ENCODE results near the gene PPIP5K1.

The PPIP5K1 gene

GRCh38 chr15:43505738-43506137 lies 84.3 kb downstream of the PPIP5K1 start:
- no peak for TF ChIP-seq Cebpa-rat (IDR thresholded peaks at IDR 0.05)
- Histone ChIP-seq H3K9me3 (replicated peaks in 1 of 11) (peaks cover 0 to 8% (median 0%) of the 10 kb centered on the region in 11 experiments; a peak in 2 of 22 replicates), H3K27ac (no peak overlapping the region), H3K27me3 (no peaks in the 10 kb centered on the region), H3K4me2 (peak overlapping the region in 1 of 11 experiments; percentile 20; a peak in 1 of 22 replicates), H3K9ac (no peak overlapping the region), H3K36me3 (no peaks in the 10 kb centered on the region), H4K20me1 (no peaks in the 10 kb centered on the region), H3K4me1 (peaks cover 15 to 25% (median 17%) of the 10 kb centered on the region in 10 experiments), H3K4me3 (no peak overlapping the region)

- no peaks in the 10 kb centered on the region for H3K9me3 ChIP-seq (replicated peaks in 1 of 11)
- no peaks in the 10 kb centered on the region for H4K20me1 ChIP-seq
- TF ChIP-seq Cebpa-rat (IDR thresholded peaks at IDR 0.05): no peak
- H3K4me1 ChIP-seq: no peaks in the 10 kb centered on the region
- no peak overlapping the region for H3K4me3 ChIP-seq
- no peak overlapping the region for H3K27ac ChIP-seq
- H3K9ac ChIP-seq: no peak overlapping the region
- no peaks in the 10 kb centered on the region; a peak in 1 of 22 replicates for H3K36me3 ChIP-seq
- H3K4me2 ChIP-seq: no peak overlapping the region
- H3K27me3 ChIP-seq: no peaks in the 10 kb centered on the region
These were observed 90.4 kb downstream of the PPIP5K1 start for GRCh38 chr15:43499635-43500034.

- Histone ChIP-seq H3K9ac (no peak overlapping the region), H3K4me2 (no peak overlapping the region), H3K9me3 (replicated peaks in 1 of 11) (no peaks in the 10 kb centered on the region), H3K27me3 (no peaks in the 10 kb centered on the region), H3K4me3 (no peak overlapping the region), H3K4me1 (peaks cover 0 to under 1% (median 0%) of the 10 kb centered on the region in 10 experiments; a peak in 2 of 20 replicates), H3K36me3 (no peaks in the 10 kb centered on the region; a peak in 1 of 22 replicates), H4K20me1 (no peaks in the 10 kb centered on the region), H3K27ac (no peak overlapping the region)
- no peak for TF ChIP-seq Cebpa-rat (IDR thresholded peaks at IDR 0.05)
These were observed 91.0 kb downstream of the PPIP5K1 start for GRCh38 chr15:43498990-43499389.

GRCh38 chr15:43493703-43494472 lies 96.1 kb downstream of the PPIP5K1 start:
- Histone ChIP-seq H3K4me3 (peak overlapping the region; percentile 65 to 84 (median 80)), H3K36me3 (peaks cover 0 to 29% (median 27%) of the 10 kb centered on the region in 11 experiments; a peak in 18 of 22 replicates), H3K4me1 (peaks cover 17 to 28% (median 23%) of the 10 kb centered on the region in 10 experiments), H3K27me3 (no peaks in the 10 kb centered on the region), H3K4me2 (peak overlapping the region; percentile 74 to 93 (median 86)), H3K9me3 (replicated peaks in 1 of 11) (no peaks in the 10 kb centered on the region), H3K9ac (peak overlapping the region; percentile 73 to 83 (median 78); a peak in 19 of 22 replicates), H4K20me1 (peaks cover 0 to 7% (median 0%) of the 10 kb centered on the region in 11 experiments; a peak in 1 of 22 replicates), H3K27ac (peak overlapping the region in 5 of 11 experiments; percentile 40 to 73 (median 68); a peak in 9 of 22 replicates)
- TF ChIP-seq Cebpa-rat (IDR thresholded peaks at IDR 0.05): no peak

- no peaks in the 10 kb centered on the region for H3K27me3 ChIP-seq
- H3K9me3 ChIP-seq (replicated peaks in 1 of 11): no peaks in the 10 kb centered on the region
- peaks cover 7 to 39% (median 36%) of the 10 kb centered on the region in 11 experiments for H3K36me3 ChIP-seq
- H3K4me3 ChIP-seq: peak within 1 kb of the TSS; percentile 65 to 84 (median 80)
- peak within 1 kb of the TSS; percentile 77 to 97 (median 90) for H3K4me2 ChIP-seq
- peak within 1 kb of the TSS; percentile 73 to 83 (median 78) for H3K9ac ChIP-seq
- H3K4me1 ChIP-seq: peaks cover 17 to 28% (median 24%) of the 10 kb centered on the region in 10 experiments
- TF ChIP-seq Cebpa-rat (IDR thresholded peaks at IDR 0.05): no peak
- H4K20me1 ChIP-seq: peaks cover 0 to 7% (median 0%) of the 10 kb centered on the region in 11 experiments; a peak in 1 of 22 replicates
- H3K27ac ChIP-seq: peak within 1 kb of the TSS in 10 of 11 experiments; percentile 54 to 77 (median 68); a peak in 20 of 22 replicates
These were observed 97.1 kb downstream of the PPIP5K1 start, which contains the start of gene TP53BP1 for GRCh38 chr15:43492673-43493601. Gene TP53BP1 (minus strand): TSS chr15:43493156. CDS start chr15:43493043, 113 bp downstream.

- Histone ChIP-seq H3K27ac (peak overlapping the region in 10 of 11 experiments; percentile 54 to 77 (median 68); a peak in 14 of 22 replicates), H3K9me3 (replicated peaks in 1 of 11) (no peaks in the 10 kb centered on the region), H3K9ac (peak overlapping the region; percentile 73 to 83 (median 78); a peak in 21 of 22 replicates), H3K4me1 (peaks cover 17 to 28% (median 24%) of the 10 kb centered on the region in 10 experiments), H3K4me3 (peak overlapping the region; percentile 65 to 84 (median 80)), H3K4me2 (peak overlapping the region; percentile 69 to 97 (median 87)), H3K27me3 (no peaks in the 10 kb centered on the region), H4K20me1 (peaks cover 0 to 7% (median 0%) of the 10 kb centered on the region in 11 experiments; a peak in 1 of 22 replicates), H3K36me3 (peaks cover 13 to 46% (median 43%) of the 10 kb centered on the region in 11 experiments)
- no peak for TF ChIP-seq Cebpa-rat (IDR thresholded peaks at IDR 0.05)
These were observed 97.7 kb downstream of the PPIP5K1 start for GRCh38 chr15:43492266-43492665.

- no peak overlapping the region for H3K4me3 ChIP-seq
- no peak overlapping the region for H3K9ac ChIP-seq
- H4K20me1 ChIP-seq: peaks cover 0 to 13% (median 0%) of the 10 kb centered on the region in 11 experiments; a peak in 2 of 22 replicates
- no peaks in the 10 kb centered on the region for H3K27me3 ChIP-seq
- H3K27ac ChIP-seq: no peak overlapping the region
- peak overlapping the region in 2 of 11 experiments; percentile 7 to 24; a peak in 1 of 22 replicates for H3K4me2 ChIP-seq
- TF ChIP-seq Cebpa-rat (IDR thresholded peaks at IDR 0.05): no peak
- peaks cover 17 to 28% (median 24%) of the 10 kb centered on the region in 10 experiments for H3K4me1 ChIP-seq
- no peaks in the 10 kb centered on the region for H3K9me3 ChIP-seq (replicated peaks in 1 of 11)
- H3K36me3 ChIP-seq: peaks cover 25 to 75% (median 66%) of the 10 kb centered on the region in 11 experiments
These were observed 100.8 kb downstream of the PPIP5K1 start for GRCh38 chr15:43489191-43489590.

GRCh38 chr15:43488790-43489189 lies 101.2 kb downstream of the PPIP5K1 start:
- Histone ChIP-seq H3K4me2 (no peak overlapping the region), H4K20me1 (peaks cover 0 to 17% (median 0%) of the 10 kb centered on the region in 11 experiments; a peak in 4 of 22 replicates), H3K4me3 (no peak overlapping the region), H3K27me3 (no peaks in the 10 kb centered on the region), H3K4me1 (peaks cover 15 to 27% (median 22%) of the 10 kb centered on the region in 10 experiments), H3K36me3 (peaks cover 25 to 77% (median 67%) of the 10 kb centered on the region in 11 experiments), H3K9ac (no peak overlapping the region), H3K27ac (no peak overlapping the region), H3K9me3 (replicated peaks in 1 of 11) (no peaks in the 10 kb centered on the region)
- no peak for TF ChIP-seq Cebpa-rat (IDR thresholded peaks at IDR 0.05)

Data from BLaER1 treated with 17β-estradiol and CSF1 and Interleukin-3, amounts not matched to agents 10 nM and 100 nM (cell line).